Hematopoietic multipotent progenitor cell treated with erythropoietin and hydrocortisone succinate and interleukin-3 and kit ligand, for 17 days (in vitro differentiated cells): ENCODE data around the gene ANXA10.
"Not testable (repeated sequence)": the region's sequence is repeated elsewhere in the genome, so short reads cannot be mapped to it uniquely, and the experiment has no call there.

ENCODE experiments used
- DNase-seq: peaks from one replicate; pipeline ENCODE4 v3.0.0-alpha.2; 2015; ENCODE audit warnings: low spot score

Gene ANXA10

GRCh38 chr4:168162604-168163003 is 70.3 kb downstream of the ANXA10 start:
- DNase-seq, result no peak

DNA sequence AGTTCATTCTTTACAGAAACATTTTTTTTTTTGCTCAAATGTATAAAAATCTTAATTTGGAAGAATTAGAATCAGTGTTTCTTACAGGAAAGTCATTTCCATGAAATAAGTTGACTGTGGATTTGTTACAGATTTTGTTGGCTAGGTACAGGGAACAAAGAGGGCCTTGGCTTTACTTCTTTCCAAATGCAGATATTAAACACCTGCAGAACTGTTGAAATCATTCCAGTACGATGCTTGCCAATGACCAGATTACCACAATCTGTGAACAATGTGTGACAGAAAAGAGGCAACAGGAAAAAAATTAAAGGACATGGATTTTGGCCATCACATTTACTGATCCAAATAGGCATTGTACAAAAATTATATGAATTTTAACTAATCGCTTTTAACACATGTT is 70.8 kb downstream of the ANXA10 start:
- no peak for DNase-seq

DNA sequence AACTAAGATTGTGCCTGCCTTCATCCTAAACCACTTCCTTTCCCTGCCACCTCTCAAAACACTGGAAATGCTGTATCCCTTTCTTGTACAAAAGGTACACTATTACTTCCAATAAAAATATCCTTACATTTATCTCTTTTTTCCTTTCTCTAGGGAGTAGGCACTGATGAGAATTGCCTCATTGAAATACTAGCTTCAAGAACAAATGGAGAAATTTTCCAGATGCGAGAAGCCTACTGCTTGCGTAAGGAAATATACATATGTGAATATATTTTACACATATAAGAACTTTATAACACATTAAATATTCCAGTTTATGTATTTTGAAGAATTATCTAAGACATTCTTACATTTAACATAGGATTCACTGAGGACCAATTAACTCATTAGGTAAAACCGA is 71.7 kb downstream of the ANXA10 start:
- DNase-seq, result no peak

- DNase-seq, result no peak
These were observed 72.7 kb downstream of the ANXA10 start for GRCh38 chr4:168164915-168165548.

DNA sequence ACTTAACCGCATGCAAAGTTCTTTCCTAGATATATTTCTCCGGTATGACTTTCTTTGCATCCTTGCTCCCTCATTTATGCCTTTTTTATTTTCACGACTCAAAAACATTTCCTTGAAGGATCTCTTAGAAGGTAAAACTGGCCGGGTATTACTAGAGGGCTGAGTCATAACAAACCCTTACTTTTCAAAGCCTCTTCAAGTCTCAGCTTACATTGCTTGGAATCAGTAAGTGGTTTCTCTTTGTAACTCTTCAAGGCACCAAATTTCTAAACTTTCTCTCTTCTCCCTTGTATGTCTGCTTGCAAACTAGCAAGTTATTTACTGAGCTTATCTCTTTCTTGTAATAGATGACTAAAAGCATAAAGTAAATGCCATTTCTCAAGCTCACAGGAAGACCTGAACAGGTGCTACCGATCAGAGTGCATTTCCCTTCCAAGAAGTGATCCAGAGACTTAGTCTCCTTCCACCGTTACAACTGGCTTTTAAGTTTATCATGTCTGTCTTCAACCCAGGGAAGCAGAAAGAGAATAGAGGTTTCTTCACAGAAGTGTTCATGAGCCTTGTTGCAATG is 75.5 kb downstream of the ANXA10 start:
- DNase-seq, result no peak

- DNase-seq, result no peak
These were observed 82.0 kb downstream of the ANXA10 start for GRCh38 chr4:168174308-168174707.

- no peak for DNase-seq
These were observed 85.3 kb downstream of the ANXA10 start for GRCh38 chr4:168177546-168178149.

- peak; percentile 40 for DNase-seq
These were observed 91.6 kb downstream of the ANXA10 start for GRCh38 chr4:168183717-168184571.

- DNase-seq, result no peak
These were observed 96.4 kb downstream of the ANXA10 start for GRCh38 chr4:168188754-168189153.

- no peak for DNase-seq
These were observed 105.6 kb downstream of the ANXA10 start for GRCh38 chr4:168197926-168198325.

GRCh38 chr4:168199260-168199957 is 107.1 kb downstream of the ANXA10 start:
- DNase-seq, result no peak

DNA sequence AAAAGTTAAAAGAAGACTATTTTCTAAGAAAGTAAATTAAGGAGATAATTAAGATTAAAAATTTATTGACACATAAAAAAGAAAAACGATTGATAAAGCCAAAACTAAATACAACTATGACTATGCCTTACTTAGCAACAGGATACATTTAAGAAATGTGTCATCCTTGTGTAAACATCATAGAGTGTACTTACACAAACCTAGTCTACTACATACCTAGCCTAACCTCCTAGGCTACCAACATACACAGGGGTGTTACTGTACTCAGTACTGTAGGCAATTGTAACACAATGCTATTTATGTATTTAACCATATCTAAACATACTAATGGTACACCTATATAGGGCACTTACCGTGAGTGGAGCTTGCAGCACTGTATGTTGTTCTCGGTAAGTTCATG is 108.3 kb downstream of the ANXA10 start:
- no peak for DNase-seq

GRCh38 chr4:168203233-168203911 is 111.0 kb downstream of the ANXA10 start:
- no peak for DNase-seq

DNA sequence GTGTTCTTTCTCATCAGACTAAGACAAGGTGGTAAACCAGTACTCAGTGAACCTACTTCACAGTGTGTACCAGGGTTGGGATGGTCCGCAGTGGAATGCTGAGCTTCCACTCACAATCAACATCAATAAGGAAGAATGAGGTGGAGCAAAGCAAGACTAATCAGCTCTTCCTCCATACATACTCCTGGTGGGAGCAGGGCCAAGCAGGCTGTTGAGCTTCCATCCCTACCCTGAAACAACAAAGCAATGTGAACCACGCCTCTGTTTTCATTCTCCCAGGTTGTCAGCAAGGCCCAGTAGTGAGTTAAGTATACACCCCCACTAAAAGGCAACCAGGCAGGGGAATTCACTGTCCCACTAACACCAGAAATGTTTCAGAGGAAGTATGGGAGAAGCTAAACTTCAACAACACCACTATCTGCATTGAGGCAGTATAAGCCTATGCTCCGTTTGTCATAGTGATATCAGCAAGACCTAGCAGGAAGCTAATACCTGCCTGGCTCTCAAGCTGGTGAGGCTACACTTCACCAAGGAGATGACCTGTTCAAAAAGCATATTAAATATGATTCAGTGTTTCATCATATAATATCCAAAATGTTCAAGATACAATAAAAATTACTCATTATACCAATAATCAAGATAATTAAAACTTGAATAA is 116.7 kb downstream of the ANXA10 start:
- DNase-seq, result no peak

- no peak for DNase-seq
These were observed 120.3 kb downstream of the ANXA10 start for GRCh38 chr4:168212656-168213055.

GRCh38 chr4:168213511-168213910 is 121.2 kb downstream of the ANXA10 start:
- not testable (repeated sequence) for DNase-seq

DNA sequence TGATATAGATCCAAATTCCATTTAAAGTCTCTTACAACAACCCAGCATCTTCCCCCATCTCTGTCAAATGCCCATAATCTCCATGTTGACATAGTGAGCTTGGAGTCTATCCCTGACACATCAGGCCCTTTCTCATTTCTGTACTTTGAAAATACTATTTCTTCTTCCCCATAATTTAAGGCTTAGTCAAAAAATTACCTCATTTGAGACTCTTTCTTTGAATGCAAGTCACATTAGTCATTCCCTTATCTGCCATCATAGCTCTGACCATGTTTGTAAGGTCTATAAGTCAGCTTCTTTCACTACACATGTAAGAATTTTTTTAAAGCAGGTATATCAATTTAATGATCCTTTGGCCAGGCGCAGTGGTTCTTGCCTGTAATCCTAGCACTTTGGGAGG is 126.3 kb downstream of the ANXA10 start:
- DNase-seq, result no peak

GRCh38 chr4:168220893-168221292 is 128.6 kb downstream of the ANXA10 start:
- DNase-seq, result no peak

DNA sequence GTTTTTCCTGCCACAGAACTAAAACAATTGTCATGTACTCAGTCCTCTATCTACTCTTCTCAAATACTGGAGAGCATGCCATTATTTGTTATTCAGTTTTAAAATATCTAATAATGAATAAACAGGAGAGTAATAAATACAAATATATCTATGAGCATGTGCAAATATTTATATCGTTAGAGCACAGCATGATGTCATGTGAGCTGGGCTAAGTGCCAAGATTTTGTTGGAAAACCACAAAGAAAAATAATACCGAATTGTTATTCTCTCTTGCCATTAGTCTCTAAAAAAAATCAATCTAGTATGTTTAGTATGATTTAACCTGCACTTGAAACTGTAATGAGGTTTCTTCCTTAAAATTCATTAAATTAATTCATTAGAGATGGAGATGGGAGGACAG is 129.0 kb downstream of the ANXA10 start:
- DNase-seq, result no peak
